T follicular helper cell (primary cell): Measurements from ENCODE around the gene BCKDK.

Experiments used
- DNase-seq: peaks from one replicate; pipeline ENCODE4 v3.0.0-alpha.2; 2020; ENCODE audit warnings: low read depth

BCKDK gene

GRCh38 chr16:31080035-31080629, 28.1 kb upstream of the BCKDK start:
- DNase-seq, result no peak

- DNase-seq, result no peak
Measured at GRCh38 chr16:31080756-31081419, 27.3 kb upstream of the BCKDK start.

GRCh38 chr16:31081428-31082351, 26.5 kb upstream of the BCKDK start:
- no peak for DNase-seq

GRCh38 chr16:31082368-31083045, 25.7 kb upstream of the BCKDK start:
- no peak for DNase-seq

- no peak for DNase-seq
Measured at GRCh38 chr16:31083081-31083480, 25.1 kb upstream of the BCKDK start.

- DNase-seq, result no peak
Measured at GRCh38 chr16:31083556-31083955, 24.6 kb upstream of the BCKDK start.

GRCh38 chr16:31083981-31084380, 24.2 kb upstream of the BCKDK start:
- no peak for DNase-seq

- no peak for DNase-seq
Measured at GRCh38 chr16:31084584-31085302, 23.4 kb upstream of the BCKDK start.

GRCh38 chr16:31085411-31085810, 22.8 kb upstream of the BCKDK start:
- DNase-seq, result no peak

- no peak for DNase-seq
Measured at GRCh38 chr16:31085873-31086628, 22.1 kb upstream of the BCKDK start.

GRCh38 chr16:31086629-31086906, 21.6 kb upstream of the BCKDK start:
- DNase-seq, result no peak

- no peak for DNase-seq
Measured at GRCh38 chr16:31087481-31087880, 20.7 kb upstream of the BCKDK start.

- no peak for DNase-seq
Measured at GRCh38 chr16:31087971-31088370, 20.2 kb upstream of the BCKDK start.

- no peak for DNase-seq
Measured at GRCh38 chr16:31088459-31089183, 19.6 kb upstream of the BCKDK start, which contains the start of gene PRSS53. PRSS53 (minus strand) TSS chr16:31088943; CDS start chr16:31088809, 134 bp downstream.

GRCh38 chr16:31089199-31089598, 19.0 kb upstream of the BCKDK start:
- DNase-seq, result no peak

- no peak for DNase-seq
Measured at GRCh38 chr16:31090540-31090939, 17.6 kb upstream of the BCKDK start.

GRCh38 chr16:31092330-31092729, 15.9 kb upstream of the BCKDK start:
- DNase-seq, result no peak

- DNase-seq, result no peak
Measured at GRCh38 chr16:31093132-31093703, 15.0 kb upstream of the BCKDK start.

- DNase-seq, result no peak
Measured at GRCh38 chr16:31094088-31094423, 14.1 kb upstream of the BCKDK start.
